ENCODE results near the gene NRBF2. TPM values are rescaled to one million over a fixed set of nuclear protein-coding genes. Genes with fewer than 3 reads are reported as not detected.
"Not testable (repeated sequence)": the region's sequence is repeated elsewhere in the genome, so short reads cannot be mapped to it uniquely, and the experiment has no call there.

The NRBF2 gene
- 17.4 and 22.1 TPM in 2 replicates for total RNA-seq (2014; rRNA removed)
- 15.9 TPM for polyA plus RNA-seq (2012)

DNA sequence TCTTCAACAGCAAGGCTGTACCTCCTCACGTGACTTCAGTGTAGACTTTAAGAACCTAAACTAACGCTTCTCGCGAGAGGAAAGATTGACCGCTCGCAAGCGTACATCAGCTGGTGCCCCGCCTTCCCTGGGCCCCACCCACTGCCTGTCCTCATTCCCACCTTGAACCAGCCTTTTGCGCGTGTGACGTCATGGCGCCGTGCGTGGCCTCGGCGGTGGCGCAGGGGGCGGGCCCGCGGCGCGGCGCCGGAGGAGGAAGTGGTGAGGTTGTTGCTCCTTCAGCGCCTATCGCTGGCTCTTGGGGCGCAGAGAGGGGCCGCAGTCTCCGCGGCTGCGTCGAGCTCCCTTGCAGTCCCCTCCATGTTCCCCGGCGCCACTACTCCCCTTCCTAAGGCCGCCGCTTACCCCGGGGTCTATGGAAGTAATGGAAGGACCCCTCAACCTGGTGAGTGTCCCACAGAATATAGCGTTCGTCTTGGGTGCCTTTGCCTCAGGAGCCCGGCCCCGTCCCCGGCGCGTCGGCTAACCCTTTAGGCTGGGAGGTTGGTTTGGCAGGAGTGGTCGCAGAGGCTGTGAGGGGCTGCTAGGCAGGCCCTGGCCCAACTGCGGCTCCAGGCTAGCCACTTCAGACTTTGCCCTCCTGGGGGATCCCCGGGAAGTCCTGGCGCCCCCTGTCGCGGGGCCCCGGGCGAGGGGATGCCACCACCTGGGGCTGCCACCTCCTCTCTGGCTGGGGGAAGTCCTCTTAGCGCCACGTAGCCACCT lies at the start of gene NRBF2:
TSS of gene NRBF2 (plus strand) at position 273 of the 765 bp plus-strand sequence. CDS start at position 416, 143 bp downstream.
- peak; percentile 98 for DNase-seq (ENCODE audit: low read depth)

- DNase-seq (ENCODE audit: low read depth) = not testable (repeated sequence)
Observed at GRCh38 chr10:63083406-63083805, 49.7 kb upstream of the NRBF2 start.

- peak; percentile 78 for DNase-seq (ENCODE audit: low read depth)
Observed at GRCh38 chr10:63083904-63084689, 49.0 kb upstream of the NRBF2 start.

DNA sequence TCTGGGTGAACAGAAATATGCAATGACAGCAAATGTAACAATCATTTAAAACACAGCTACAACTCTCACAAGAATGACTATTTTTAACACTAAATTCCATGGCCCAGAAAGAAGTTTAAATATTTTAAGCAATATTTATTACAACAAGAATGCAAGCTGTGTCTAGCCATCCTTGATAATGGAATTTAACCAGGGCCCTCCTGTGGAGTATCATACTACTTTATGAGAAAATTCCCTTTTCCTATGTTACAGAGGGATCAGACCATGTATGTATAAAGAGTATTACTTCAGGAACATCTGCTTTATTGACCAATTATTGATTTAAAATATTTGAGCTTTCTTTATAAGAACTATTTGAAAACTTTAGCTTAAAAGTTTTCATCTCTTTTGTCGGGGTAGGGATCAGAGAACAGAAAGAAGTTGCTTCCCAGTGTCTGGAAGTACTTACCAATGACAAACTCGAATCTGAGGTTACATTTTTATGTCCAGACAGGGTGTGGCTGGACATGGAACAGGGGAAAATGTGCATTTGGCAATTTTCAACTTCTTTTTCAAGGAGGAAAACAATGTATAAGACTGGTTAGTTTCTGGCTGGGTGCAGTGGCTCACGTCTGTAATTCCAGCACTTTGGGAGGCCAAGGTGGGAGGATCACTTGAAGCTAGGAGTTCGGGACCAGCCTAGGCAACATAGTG lies 48.3 kb upstream of the NRBF2 start:
- no peak for DNase-seq (ENCODE audit: low read depth)

DNA sequence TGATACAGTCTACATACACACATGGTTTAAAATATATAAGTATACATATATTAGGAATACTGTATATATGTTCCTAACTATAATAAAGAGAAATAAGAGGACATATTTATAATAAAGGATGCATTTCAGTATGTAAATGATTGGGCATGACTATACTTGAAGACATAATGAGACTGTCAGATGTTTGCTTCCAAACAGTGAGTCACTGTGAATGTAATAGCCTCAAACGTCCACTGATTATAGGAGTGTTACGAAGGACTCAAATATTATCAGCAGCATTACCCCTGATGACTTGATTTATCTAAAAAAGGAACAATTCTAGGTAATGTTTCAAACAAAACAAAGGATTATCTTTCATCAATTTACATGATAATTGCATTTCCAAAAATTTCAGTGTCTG lies 39.9 kb upstream of the NRBF2 start:
- DNase-seq (ENCODE audit: low read depth) = no peak

- DNase-seq (ENCODE audit: low read depth) = no peak
Observed at GRCh38 chr10:63094405-63094804, 38.7 kb upstream of the NRBF2 start.

DNA sequence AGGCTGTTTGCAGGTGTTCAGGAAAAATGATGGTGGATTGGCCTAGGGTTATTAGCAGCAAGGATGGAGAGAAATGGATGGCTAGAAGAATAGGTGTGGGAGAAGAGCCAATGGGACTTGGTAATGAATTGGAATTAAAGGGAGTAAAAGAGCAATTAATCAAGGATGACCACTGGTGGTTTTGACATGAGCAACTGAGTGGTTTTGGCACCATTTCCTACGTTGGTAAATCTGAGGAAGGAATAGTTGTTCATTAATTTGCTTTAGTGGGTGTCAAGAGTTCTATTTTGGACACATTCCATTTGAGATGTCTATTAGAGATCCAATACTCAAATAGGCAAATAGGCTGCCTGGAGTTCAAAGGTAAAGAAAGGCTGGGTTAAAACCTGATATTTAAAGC lies 38.2 kb upstream of the NRBF2 start:
- DNase-seq (ENCODE audit: low read depth) = no peak

- DNase-seq (ENCODE audit: low read depth) = no peak
Observed at GRCh38 chr10:63099734-63100133, 33.4 kb upstream of the NRBF2 start.

- not testable (repeated sequence) for DNase-seq (ENCODE audit: low read depth)
Observed at GRCh38 chr10:63101091-63101490, 32.0 kb upstream of the NRBF2 start.

GRCh38 chr10:63102279-63102883 lies 30.7 kb upstream of the NRBF2 start:
- DNase-seq (ENCODE audit: low read depth) = peak; percentile 17

DNA sequence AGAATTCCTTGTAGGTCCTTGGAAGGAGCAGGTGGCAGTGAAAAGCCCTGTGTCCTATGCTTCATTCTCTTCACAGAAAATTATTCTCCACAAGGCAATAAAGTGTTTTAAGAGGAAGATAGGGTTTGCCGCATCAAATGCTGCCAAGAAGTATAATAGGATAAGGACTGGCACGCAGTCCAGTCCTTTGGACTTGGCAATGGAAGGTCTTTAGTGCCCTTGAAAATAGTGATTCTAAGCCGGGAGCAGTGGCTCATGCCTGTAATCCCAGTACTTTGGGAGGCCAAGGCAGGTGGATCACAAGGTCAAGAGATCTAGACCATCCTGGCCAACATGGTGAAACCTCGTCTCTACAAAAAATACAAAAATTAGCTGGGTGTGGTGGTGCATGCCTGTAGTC lies 29.9 kb upstream of the NRBF2 start:
- DNase-seq (ENCODE audit: low read depth) = not testable (repeated sequence)

DNA sequence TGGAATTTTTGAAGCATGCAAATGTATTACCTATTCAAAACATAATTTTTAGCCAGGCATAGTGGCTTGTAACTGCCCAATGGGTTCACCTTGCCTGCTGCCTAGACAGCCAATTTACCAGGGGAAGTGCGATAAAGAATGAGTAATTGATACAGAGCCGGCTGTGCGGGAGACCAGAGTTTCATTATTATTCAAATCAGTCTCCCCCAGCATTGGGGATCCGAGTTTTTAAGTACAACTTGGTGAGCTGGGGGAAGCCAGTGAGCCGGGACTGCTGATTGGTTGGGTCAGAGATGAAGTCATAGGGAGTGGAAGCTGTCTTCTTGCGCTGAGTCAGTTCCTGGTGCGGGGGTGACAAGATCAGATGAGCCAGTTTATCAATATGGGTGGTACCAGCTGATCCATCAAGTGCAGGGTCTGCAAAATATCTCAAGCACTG lies 29.1 kb upstream of the NRBF2 start:
- DNase-seq (ENCODE audit: low read depth) = no peak

GRCh38 chr10:63105225-63106110 lies 27.7 kb upstream of the NRBF2 start:
- peak; percentile 37 for DNase-seq (ENCODE audit: low read depth)

- DNase-seq (ENCODE audit: low read depth) = peak; percentile 59
Observed at GRCh38 chr10:63106111-63106755, 26.9 kb upstream of the NRBF2 start.

GRCh38 chr10:63107943-63108437 lies 25.1 kb upstream of the NRBF2 start:
- no peak for DNase-seq (ENCODE audit: low read depth)

DNA sequence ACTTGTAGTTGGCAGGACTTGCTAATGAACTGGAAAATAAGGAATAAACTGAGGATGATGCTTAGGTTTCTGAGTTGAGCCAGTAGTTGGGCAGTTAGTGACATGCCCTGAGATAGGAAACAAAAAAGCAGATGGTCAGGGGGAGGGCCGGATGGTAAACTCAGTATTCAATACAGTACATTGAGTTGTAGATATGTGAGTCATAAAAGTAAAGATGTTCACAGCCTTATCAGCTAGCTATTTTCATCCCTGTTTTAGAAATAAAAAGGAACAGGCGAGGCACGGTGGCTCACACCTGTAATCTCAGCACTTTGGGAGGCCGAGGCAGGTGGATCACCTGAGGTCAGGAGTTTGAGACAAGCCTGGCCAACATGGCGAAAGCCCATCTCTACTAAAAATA lies 22.2 kb upstream of the NRBF2 start:
- DNase-seq (ENCODE audit: low read depth) = no peak

- peak; percentile 77 for DNase-seq (ENCODE audit: low read depth)
Observed at GRCh38 chr10:63114031-63114814, 18.9 kb upstream of the NRBF2 start.

DNA sequence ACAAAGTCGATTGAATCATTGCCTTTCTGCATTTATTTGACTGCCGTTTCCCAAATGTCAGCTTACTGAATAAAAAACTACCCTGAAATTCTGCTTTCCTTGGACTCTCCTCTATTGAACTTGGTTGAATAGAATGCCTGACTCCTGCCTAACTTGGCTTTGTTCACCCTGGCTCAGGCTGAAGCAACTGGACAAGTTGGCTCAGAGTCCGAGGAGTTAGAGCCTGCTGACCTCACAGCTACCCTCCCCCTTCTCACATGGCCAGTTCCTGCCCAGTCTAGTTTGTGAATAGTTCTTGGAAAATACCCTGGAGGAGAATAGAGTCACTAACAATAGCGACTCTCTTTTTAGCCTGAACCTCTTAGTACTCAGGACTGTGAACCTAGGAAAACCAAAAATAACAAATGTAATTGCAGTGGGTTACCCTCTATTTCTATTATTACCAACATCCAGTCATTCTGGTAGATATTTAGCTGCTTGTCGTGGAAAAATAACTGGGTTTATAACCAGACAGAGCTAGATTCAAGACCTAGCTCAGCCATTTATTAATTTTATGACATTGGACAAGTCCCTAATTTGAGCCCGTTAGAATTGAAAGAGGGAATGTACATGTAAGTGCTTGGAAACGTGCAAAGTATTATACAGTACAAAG lies 17.3 kb upstream of the NRBF2 start:
- DNase-seq (ENCODE audit: low read depth) = peak; percentile 87
